HFF-Myc (cell line): ENCODE measurements around the gene MAPKAP1.
"Not testable (repeated sequence)": the region's sequence is repeated elsewhere in the genome, so short reads cannot be mapped to it uniquely, and the experiment has no call there.

Experiments
- DNase-seq: peaks from one replicate; pipeline ENCODE4 v3.0.0-alpha.2; 2011; ENCODE audit warnings: low read depth; ENCODE audit errors: extremely low read depth
- H3K4me3 ChIP-seq: replicated peaks from 2 replicates; pipeline ENCODE4 v1.5.1; 2011; ENCODE audit warnings: low read depth, mild to moderate bottlenecking, control low read depth, low read length
- CTCF ChIP-seq: IDR thresholded peaks from 2 replicates; pipeline ENCODE4 v1.5.1; 2012; ENCODE audit warnings: mild to moderate bottlenecking, low read depth, low read length, control low read depth; ENCODE audit errors: missing control alignments

MAPKAP1 gene

GRCh38 chr9:125404733-125405132, 302.3 kb downstream of the MAPKAP1 start:
- DNase-seq, result no peak
- no peak overlapping the region for H3K4me3 ChIP-seq
- no peak for TF ChIP-seq CTCF

GRCh38 chr9:125400725-125401716, 306.0 kb downstream of the MAPKAP1 start:
- no peak for TF ChIP-seq CTCF
- no peak overlapping the region for H3K4me3 ChIP-seq
- no peak for DNase-seq

GRCh38 chr9:125400232-125400631, 306.8 kb downstream of the MAPKAP1 start:
- DNase-seq, H3K4me3 ChIP-seq: not testable (repeated sequence)

- DNase-seq, result no peak
- H3K4me3 ChIP-seq, result no peak overlapping the region
- TF ChIP-seq CTCF, result no peak
Observed at GRCh38 chr9:125399666-125400065, 307.3 kb downstream of the MAPKAP1 start.

GRCh38 chr9:125399165-125399564, 307.8 kb downstream of the MAPKAP1 start:
- TF ChIP-seq CTCF, result no peak
- no peak overlapping the region for H3K4me3 ChIP-seq
- DNase-seq, result no peak

- no peak for TF ChIP-seq CTCF
- H3K4me3 ChIP-seq, result no peak overlapping the region
- DNase-seq, result no peak
Observed at GRCh38 chr9:125398243-125398642, 308.8 kb downstream of the MAPKAP1 start.

GRCh38 chr9:125397736-125398135, 309.3 kb downstream of the MAPKAP1 start:
- no peak for DNase-seq
- no peak for TF ChIP-seq CTCF
- no peak overlapping the region for H3K4me3 ChIP-seq
